Measurements from ENCODE around the gene TMEM161A.
A peak's percentile ranks its signal among the peaks of the same experiment; 100 is the strongest.
"Not testable (repeated sequence)": the region's sequence is repeated elsewhere in the genome, so short reads cannot be mapped to it uniquely, and the experiment has no call there.

Gene TMEM161A

DNA sequence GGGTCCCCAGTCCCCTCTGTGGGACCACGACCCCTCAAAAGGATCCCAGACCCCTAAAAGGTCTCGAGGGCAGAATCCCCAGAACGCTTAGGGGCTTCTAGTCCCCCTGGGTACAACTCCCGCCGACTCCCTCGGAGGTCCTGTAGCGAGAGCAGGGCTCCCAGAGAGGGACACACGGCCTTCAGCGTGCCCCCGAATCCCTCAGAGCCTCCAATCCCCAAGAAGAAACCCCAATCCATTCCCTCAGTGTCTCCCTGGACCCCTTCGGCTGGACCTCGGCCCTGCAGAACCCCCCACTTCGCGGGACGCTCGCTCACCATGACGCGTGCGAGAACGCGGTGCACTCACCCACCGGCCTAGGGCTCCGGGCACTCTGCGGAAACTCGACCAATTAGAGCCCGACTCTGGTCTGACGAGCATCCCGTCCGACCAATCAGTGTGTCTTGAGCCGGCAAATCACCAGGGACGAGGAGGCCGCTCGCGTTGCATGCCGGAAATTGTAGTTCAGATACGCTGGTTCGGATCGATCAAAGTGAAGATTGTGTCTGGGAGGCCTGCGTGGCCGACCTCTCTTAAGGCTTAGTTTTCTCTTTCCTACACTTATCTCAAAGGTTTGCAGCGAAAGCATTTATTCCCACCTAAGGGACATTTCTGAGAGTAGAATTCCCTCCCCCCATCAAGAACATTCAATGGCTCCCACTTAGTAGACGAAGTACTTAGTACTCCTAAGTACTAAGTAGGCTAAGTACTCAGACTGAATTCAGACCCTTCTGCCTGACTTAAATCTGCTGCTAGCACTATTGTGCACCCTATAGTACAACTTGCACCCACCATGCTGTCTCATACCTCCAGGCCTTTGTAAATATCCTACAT is at the start of gene TMEM161A:
TMEM161A (minus strand) TSS at position 370 of the 873 bp plus-strand sequence; CDS start at position 320, 50 bp downstream.
- H3K9me3 Mint-ChIP-seq = no peaks in the 10 kb centered on the region
- peaks cover 8% of the 10 kb centered on the region for H3K36me3 Mint-ChIP-seq (ENCODE audit: low read depth)
- intact Hi-C loops (cut with micrococcal nuclease) = loop anchor here (1.0 to 2.0 kb wide), 2 partner anchors 76 to 105 kb away; partner anchors contain the start of genes ARMC6, SLC25A42 and SUGP2
- peak within 1 kb of the TSS; percentile 97 for H3K27ac Mint-ChIP-seq
- peaks cover 10% of the 10 kb centered on the region for H3K27me3 Mint-ChIP-seq
- H3K4me1 Mint-ChIP-seq (ENCODE audit: low read depth) = peaks cover 32% of the 10 kb centered on the region
- H3K4me3 Mint-ChIP-seq = peak within 1 kb of the TSS; percentile 99

DNA sequence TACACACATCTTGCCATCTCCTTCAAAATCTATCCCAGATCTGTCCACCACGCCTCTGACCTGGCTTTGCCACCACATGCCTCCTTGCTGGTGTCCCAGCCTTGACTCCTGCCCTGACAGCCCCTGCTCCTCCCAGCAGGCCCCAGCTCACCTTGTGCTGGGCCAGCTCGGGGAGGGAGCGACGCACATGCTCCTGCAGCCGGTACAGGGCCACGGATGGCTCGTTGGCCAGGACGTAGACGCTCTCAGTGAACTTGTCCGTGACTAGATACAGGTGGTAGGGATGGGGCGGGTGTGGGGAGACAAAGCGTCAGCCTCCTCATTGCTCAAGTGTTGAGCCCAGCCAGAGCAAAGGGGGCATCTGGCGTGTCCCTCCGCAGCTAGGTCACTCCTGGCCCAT is 48.5 kb upstream of the TMEM161A start:
- H3K9me3 Mint-ChIP-seq = peaks cover 17% of the 10 kb centered on the region
- H3K27ac Mint-ChIP-seq = peak overlapping the region; percentile 46
- H3K36me3 Mint-ChIP-seq (ENCODE audit: low read depth) = peaks cover 86% of the 10 kb centered on the region
- no peaks in the 10 kb centered on the region for H3K27me3 Mint-ChIP-seq
- no peak overlapping the region for H3K4me3 Mint-ChIP-seq
- intact Hi-C loops (cut with micrococcal nuclease) = no loop called here
- peaks cover 44% of the 10 kb centered on the region for H3K4me1 Mint-ChIP-seq (ENCODE audit: low read depth)

DNA sequence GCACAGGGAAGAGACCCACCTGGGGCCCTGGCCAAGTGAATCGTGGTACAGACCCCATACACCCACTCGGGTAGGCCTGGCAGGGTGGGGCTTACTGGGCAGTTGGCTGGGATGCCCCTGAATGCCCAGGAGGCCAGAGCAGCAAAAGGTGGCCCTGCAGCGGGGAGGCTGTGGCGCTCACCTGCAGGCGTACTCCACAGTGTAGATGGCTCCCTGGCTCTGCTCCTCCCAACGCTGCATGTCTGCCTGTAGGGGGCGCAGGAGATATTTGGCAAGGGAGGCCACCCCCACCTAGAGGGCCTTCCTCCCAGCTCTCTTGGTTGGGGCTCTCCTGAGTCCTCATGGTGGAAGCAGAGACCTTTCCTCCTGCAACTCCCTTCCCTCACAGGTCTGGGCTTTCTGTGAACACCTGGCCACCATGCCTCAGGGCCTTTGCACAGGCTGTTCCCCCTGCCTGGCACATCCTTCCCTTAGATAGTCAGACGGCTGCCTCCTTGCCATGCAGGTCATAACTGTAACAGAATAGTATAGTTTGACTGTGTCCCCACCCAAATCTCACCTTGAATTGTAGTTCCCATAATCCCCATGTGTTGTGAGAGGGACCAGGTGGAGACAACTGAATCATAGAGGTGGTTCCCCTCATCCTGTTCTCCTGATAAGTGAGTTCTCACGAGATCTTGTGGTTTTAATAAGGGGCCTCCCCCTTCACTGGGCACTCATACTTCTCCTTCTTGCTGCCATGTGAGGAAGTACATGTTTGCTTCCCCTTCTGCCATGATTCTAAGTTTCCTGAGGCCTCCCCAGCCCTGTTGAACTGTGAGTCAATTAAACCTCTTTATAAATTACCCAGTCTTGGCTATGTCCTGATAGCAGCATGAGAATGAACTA is 47.8 kb upstream of the TMEM161A start:
- no peaks in the 10 kb centered on the region for H3K27me3 Mint-ChIP-seq
- H3K9me3 Mint-ChIP-seq = peaks cover 17% of the 10 kb centered on the region
- H3K4me3 Mint-ChIP-seq = no peak overlapping the region
- H3K27ac Mint-ChIP-seq = peak overlapping the region; percentile 46
- peaks cover 88% of the 10 kb centered on the region for H3K36me3 Mint-ChIP-seq (ENCODE audit: low read depth)
- intact Hi-C loops (cut with micrococcal nuclease) = no loop called here
- peaks cover 44% of the 10 kb centered on the region for H3K4me1 Mint-ChIP-seq (ENCODE audit: low read depth)

DNA sequence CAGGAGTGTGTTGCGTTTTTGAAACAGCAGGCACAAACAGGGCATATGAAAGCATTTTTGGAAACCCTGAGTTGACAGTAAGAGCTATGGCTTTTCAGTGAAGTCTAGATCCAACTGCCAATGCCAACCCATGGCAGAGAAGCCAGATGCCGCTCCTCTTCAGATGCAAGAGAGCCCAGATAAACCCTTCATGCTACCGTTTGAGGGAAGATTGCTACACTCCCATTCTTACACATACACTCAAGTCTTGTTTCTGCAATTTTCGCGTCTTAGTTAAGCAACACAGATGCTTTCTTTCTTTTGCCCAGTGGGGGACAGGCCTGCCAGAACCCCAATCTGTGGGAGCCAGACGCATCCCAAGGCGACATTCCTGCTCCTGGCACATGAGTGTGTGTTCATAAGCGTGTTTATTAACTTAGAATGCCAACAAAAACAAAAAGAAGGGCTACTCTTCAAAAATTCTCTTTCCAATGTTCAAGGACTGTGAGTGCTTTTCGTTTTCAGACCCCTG is 43.3 kb upstream of the TMEM161A start:
- Mint-ChIP-seq H3K27me3 (no peaks in the 10 kb centered on the region), H3K4me1 (ENCODE audit: low read depth) (peaks cover 10% of the 10 kb centered on the region), H3K9me3 (peaks cover 9% of the 10 kb centered on the region), H3K27ac (no peak overlapping the region), H3K4me3 (no peak overlapping the region), H3K36me3 (ENCODE audit: low read depth) (peaks cover 95% of the 10 kb centered on the region)
- intact Hi-C loops (cut with micrococcal nuclease) = no loop called here

DNA sequence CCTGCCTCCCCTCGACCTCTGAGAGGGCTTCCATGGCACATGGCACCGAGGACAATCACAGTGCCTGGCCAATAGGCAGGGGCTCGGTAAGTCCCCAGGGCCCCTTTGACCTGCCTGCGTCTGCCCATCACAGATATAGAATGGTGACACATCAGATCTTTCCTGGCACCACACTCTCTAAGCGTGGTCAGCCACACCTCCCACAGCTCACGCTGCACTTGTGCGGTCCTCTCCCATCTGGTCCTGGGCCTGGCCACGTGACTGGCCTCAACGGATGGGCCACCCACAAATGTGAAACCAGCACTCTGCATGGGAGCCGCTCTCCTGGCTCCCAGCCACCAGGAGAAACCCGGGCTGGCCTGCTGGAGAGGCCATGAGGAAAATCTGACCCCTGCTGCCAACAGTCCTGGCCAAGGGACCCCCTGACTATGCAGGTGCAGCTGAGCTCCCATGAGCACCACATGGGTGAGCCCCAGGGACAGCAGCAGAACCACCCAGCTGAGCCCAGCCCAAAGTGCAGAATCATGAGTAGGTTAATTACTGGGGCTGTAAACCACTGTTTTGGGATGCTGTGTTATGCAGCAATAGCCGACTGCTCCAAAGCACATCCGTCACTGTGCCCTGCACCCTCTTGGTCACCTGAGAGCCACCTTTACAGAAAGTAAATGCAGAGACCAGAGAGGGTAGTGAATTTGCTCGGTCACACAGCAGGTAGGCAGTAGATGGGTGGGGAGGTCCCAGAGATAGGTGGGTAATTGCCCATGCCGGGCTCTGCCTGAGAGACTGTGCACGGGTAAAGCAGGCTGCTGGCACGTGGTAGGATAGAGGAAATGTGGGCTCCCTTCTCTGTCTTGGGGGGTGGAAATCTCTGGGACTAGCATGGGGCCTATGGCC is 41.5 kb upstream of the TMEM161A start:
- Mint-ChIP-seq H3K4me3 (no peak overlapping the region), H3K9me3 (no peaks in the 10 kb centered on the region), H3K27ac (no peak overlapping the region), H3K4me1 (ENCODE audit: low read depth) (no peaks in the 10 kb centered on the region), H3K36me3 (ENCODE audit: low read depth) (peaks cover 95% of the 10 kb centered on the region), H3K27me3 (no peaks in the 10 kb centered on the region)
- intact Hi-C loops (cut with micrococcal nuclease) = no loop called here

DNA sequence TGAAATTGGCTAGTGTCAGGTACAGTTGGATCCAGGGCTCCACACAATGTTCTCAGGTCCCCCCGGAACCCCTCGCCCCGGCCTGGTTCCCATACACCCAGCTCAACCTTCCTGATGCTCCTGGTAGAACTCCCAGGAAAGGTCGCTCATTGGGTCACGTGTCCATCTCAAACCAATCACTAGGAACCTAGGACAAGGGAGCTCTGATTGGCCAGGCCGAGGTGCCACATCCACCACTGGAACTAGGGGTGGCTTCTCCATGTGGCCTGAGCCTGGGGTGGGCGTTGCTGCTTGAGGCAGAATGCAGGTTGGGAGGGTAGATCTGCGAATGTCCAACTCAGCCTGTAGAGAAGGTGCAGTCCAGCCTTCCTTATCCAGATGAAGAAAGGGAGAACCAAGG is 38.7 kb upstream of the TMEM161A start:
- H3K27ac Mint-ChIP-seq = no peak overlapping the region
- peaks cover under 1% of the 10 kb centered on the region for H3K27me3 Mint-ChIP-seq

DNA sequence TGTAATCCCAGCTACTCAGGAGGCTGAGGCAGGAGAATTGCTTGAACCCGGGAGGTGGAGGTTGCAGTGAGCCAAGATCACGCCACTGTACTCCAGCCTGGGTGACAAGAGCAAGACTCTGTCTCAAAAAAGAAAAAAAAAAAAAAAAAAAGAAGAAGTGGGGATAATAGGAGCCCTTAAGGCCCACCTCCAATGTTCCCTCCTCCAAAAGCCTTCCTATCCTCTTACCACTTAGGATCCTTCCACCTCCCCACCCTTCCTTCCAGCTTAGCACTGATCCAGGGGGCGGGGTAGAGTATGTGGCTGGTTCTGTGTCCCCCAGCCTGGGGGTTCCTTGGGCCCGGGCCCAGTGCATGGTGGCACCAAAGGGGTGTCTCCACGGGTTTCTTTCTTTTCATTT is 35.0 kb upstream of the TMEM161A start:
- H3K4me3 Mint-ChIP-seq; H3K9me3 Mint-ChIP-seq; H3K27ac Mint-ChIP-seq; intact Hi-C loops (cut with micrococcal nuclease): not testable (repeated sequence)
- Mint-ChIP-seq H3K27me3 (peaks cover 23% of the 10 kb centered on the region), H3K36me3 (ENCODE audit: low read depth) (peaks cover 64% of the 10 kb centered on the region), H3K4me1 (ENCODE audit: low read depth) (peaks cover 27% of the 10 kb centered on the region)

More for the DNA sequence above, 38.7 kb upstream of the TMEM161A start:
- no peak overlapping the region for H3K4me3 Mint-ChIP-seq
- no peaks in the 10 kb centered on the region for H3K9me3 Mint-ChIP-seq
- H3K4me1 Mint-ChIP-seq (ENCODE audit: low read depth) = peaks cover 10% of the 10 kb centered on the region
- intact Hi-C loops (cut with micrococcal nuclease) = no loop called here
- H3K36me3 Mint-ChIP-seq (ENCODE audit: low read depth) = peaks cover 86% of the 10 kb centered on the region

DNA sequence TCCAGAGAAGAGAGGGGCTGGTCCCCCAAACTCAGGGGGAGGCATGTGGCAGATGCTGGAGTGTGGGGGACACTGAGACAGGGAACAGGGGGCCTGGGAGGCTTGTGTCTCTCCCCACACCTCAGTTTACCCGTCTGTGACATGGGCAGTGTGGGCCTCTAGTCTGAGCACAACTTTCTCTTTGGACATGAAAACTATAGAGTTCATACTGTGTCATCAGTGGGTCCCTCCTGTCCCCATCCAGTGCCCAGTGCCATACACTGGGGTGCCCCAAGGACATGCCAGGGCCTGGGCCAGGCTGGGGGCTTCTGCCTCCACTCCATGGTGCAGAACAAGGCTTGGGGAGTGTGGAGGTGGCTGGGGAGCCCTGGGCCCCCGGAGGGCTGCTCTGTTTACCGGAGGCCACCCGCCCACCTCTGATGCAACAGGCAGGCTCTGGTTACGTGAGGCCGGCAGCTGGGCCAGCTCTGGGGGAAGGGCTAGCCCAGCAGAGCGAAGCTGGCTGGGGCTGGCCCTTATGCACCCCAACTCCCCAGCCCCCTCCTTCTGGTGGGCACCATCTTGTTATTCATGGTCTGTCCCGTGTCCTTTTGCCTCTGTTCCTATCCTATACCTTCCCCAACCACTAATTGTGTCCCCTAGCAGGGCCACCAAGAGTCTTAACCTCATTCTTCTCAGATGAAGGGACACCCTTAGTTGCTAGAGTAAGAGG is 33.7 kb upstream of the TMEM161A start:
- H3K27me3 Mint-ChIP-seq = peaks cover 23% of the 10 kb centered on the region
- no peaks in the 10 kb centered on the region for H3K9me3 Mint-ChIP-seq
- H3K4me3 Mint-ChIP-seq = no peak overlapping the region
- peaks cover 27% of the 10 kb centered on the region for H3K4me1 Mint-ChIP-seq (ENCODE audit: low read depth)
- intact Hi-C loops (cut with micrococcal nuclease) = no loop called here
- no peak overlapping the region for H3K27ac Mint-ChIP-seq
- peaks cover 52% of the 10 kb centered on the region for H3K36me3 Mint-ChIP-seq (ENCODE audit: low read depth)

DNA sequence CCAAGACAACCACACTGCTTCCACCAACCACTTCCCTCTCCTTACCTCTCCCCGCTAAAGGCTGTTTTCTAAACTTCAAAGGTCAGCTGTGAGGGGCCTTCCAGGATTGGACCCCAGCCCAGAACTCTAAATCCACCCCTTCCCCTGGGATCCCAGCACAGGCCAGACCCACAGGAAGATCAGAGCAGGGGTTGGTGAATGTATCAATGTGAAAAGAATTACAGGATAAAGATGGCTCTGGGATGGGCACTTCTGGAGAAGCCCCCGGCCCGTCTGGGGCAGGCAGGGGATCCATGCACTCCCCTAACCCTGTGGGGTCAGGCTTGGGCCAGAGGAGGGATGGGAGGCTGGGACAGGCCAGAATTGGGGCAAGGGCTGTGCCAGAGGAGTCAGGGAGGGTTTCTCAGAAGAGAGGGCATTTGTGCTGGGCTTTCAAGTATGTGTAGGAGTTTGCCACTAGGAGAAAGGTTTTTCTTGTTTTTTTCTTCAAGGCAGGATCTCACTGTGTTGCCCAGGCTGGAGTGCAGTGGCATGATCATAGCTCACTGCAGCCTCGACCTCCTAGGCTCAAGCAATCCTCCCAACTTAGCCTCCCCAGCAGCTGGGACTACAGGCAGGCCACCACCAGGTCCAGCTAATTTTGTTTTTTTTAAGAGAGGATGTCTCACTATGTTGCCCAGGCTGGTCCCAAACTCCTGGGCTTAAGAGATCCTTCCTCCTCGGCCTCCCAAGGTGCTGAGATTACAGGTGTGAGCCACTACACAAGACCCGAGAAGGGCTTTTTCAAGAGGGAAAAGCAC is 32.8 kb upstream of the TMEM161A start:
- H3K9me3 Mint-ChIP-seq = no peaks in the 10 kb centered on the region
- H3K36me3 Mint-ChIP-seq (ENCODE audit: low read depth) = peaks cover 43% of the 10 kb centered on the region
- peaks cover 27% of the 10 kb centered on the region for H3K4me1 Mint-ChIP-seq (ENCODE audit: low read depth)
- no peak overlapping the region for H3K27ac Mint-ChIP-seq
- peaks cover 23% of the 10 kb centered on the region for H3K27me3 Mint-ChIP-seq
- intact Hi-C loops (cut with micrococcal nuclease) = no loop called here
- no peak overlapping the region for H3K4me3 Mint-ChIP-seq

DNA sequence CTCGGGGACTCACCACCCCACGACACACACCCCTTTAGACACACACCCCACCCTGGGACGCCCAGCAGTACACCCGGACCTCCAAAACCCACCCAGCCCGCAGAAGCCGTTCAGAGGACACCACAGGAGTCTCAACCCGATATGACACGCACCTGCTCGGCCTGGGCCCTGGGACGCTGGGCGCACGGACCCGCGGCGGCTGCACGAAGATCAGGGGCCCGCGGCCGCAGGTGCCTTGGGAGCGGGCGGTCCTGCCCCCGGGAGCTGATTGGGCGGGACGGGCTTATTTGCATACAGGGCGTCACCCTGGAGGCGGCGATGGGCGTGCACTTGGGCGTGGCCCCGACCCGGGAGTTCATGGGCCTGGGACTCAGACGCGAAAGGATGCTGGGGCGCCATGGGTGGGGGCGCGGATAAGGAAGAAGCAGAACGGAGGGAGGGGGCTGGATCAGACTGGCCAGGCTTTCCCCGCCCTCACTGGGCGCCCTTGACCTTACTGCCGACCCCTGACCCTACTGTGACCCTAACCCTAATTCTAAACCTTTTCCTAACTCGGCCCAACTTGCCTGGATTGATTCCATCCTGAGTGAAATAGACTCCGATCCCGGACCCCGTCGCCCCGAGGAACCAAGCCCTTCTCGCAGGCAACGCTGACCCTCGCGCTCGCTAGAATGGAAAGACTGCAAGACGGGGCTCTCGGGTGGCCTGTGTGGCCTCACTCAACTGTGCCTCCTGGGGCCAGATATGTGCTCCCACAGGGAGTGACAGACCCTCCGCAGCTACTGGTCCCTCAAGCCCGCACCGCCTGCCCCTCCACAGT is 32.0 kb upstream of the TMEM161A start, which contains the start of gene MEF2B:
MEF2B (minus strand) TSS at position 211 of the 820 bp plus-strand sequence. CDS start 19,528 bp downstream, outside the sequence.
- no peaks in the 10 kb centered on the region for H3K9me3 Mint-ChIP-seq
- no peak within 1 kb of the TSS for H3K27ac Mint-ChIP-seq
- H3K4me3 Mint-ChIP-seq = peak within 1 kb of the TSS; percentile 52
- intact Hi-C loops (cut with micrococcal nuclease) = no loop called here
- H3K36me3 Mint-ChIP-seq (ENCODE audit: low read depth) = peaks cover 35% of the 10 kb centered on the region
- H3K4me1 Mint-ChIP-seq (ENCODE audit: low read depth) = peaks cover 27% of the 10 kb centered on the region
- peaks cover 23% of the 10 kb centered on the region for H3K27me3 Mint-ChIP-seq

DNA sequence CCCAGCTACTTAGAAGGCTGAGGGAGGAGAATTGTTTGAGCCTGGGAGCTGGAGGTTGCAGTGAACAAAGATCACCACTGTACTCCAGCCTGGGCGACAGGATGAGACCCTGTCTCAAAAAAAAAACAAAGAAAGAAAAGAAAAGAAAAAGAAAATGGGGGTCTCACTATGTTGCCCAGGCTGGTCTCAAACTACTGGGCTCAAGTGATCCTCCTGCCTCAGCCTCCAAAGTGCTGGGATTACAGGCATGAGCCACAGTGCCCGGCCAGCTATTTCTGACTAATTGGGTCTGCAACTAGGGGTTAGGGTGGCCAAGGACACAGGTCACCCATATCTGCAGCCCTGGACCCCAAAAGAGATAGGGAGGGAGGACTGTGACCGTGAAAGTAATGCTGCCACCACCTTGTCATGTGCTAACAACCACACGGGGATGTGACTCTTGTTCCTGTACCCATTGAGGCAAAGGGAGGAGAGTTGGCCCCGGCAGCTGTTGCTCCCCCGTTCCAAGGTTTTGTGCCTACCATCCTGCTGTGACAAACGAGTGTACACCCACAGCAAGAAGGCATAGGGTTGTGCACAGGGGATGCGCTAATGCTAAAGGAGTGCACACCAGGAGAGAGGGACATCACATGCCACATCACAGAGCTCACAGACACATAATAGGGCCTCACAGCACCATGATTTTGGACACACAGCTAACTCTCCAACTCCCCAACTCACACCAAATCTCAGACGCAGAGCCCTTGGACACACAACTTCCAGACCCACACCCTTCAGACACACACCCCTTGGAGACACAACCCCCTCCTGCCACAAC is 31.2 kb upstream of the TMEM161A start:
- Mint-ChIP-seq H3K36me3 (ENCODE audit: low read depth) (peaks cover 35% of the 10 kb centered on the region), H3K4me1 (ENCODE audit: low read depth) (peaks cover 27% of the 10 kb centered on the region), H3K27ac (no peak overlapping the region), H3K9me3 (no peaks in the 10 kb centered on the region), H3K27me3 (peaks cover 23% of the 10 kb centered on the region), H3K4me3 (peak overlapping the region; percentile 52)
- intact Hi-C loops (cut with micrococcal nuclease) = no loop called here

Measured in dendritic cell treated with granulocyte-macrophage colony-stimulating factor and Interleukin-4, amounts not matched to agents 40 ng/mL and 50 ng/mL, for 4 days (primary cell).